ENCODE measurements around the gene DNAAF9.

The DNAAF9 gene

DNA sequence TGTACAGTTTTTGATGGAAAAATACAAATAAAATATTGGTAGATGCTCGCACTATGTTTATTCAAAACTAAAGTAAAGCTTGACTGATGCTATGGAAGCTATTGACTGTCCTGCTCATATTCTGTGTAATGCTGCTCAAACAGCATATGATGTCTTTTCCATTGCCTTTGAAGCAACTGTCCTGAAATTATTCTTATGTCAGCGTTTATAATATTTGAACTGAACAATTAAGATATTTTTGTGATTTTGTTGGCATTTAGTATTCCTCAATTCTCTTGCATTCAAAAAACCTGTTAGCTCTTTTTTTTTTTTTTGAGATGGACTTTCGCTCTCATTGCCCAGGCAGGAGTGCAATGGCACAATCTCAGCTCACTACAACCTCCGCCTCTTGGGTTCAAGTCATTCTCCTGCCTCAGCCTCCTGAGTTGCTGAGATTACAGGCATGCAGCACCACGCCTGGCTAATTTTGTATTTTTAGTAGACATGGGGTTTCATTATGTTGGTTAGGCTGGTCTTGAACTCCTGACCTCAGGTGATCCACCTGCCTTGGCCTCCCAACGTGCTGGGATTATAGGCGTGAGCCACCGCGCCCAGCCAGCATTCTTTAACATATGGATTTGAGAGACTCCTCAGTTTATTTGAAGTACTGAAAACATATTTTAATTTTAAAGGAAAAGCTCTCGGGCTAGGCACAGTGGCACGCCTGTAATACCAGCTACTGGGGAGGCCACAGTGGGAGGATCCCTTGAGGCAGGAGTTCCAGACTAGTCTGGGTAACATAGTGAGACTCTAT is 5.3 kb upstream of the DNAAF9 start:
- DNase-seq (ENCODE audit: low read depth in 3 of 3) = no peak

DNA sequence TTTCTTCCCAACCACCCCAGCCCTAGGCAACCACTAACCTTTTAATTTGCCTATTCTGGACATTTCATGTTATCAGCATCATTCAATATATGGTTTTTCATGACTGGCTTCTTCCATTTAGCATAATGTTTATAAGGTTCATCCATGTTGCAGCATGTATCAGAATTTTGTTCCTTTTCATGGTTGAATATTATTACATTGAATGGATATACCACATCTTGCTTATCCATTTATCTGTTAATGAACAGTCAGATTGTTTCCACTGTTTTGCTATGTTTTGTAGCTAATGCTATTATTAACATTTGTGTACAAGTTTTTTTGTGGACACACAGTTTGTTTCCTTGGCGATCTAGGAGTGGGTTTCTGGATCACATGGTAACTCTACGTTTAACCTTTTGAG is 3.0 kb upstream of the DNAAF9 start:
- DNase-seq (ENCODE audit: low read depth in 3 of 3) = no peak

DNA sequence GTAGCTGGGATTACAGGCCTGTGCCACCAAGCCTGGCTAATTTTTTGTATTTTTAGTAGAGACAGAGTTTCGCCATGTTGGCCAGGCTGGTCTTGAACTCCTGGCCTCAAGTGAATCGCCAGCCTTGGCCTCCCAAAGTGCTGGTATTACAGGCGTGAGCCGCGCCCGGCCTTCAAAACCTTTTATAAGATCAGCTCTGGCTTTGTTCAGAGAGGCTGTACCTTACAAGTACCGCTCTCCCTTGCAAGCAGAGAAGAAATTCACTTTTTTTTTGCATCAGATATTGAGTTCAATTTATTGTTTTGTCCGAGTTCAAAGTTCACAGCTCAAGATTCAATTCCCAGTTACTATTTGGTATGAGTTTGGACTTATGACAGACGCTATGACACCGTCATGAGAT is 1.9 kb upstream of the DNAAF9 start:
- no peak for DNase-seq (ENCODE audit: low read depth in 3 of 3)

DNA sequence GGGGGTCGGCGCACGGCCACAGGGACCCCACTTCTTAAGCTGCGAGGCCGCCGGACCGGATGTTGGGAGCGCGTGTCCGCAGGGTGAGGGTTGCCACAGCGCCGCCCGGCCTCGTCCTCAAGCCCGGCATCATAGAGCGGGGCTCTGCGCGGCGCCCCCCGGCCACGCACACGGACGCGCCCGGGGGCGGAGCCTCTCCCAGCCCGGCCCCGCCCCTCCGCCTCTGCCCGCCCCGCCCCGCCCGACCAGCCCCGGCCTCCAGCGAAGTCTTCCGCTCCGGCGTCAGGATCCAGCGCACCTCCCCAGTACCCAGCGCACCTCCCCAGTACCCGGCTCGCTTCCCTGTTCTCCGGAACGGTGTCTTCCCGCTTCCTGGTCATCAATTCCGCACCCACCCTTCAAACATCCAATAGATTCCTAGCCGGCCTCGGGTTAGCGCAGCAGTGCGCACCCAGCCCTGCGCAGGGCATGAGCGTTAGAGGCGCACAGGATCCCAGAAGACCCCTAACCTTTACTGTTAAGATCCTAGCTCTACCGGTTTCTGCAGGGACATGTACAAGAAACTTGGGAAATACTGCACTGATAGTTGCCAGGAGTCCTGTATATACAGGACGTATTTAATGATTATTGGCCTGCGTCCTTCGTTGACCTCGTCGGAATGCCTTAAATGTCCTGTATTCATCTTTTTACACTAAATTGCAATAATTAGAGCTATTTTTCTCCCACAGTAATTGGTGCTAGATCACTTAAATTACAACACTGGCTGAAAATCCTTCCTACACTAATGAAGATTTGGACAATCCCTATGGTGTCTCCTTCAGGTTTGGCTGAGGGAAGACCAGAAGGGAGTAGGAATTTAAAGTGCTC is 535 bp upstream of the DNAAF9 start:
- DNase-seq (ENCODE audit: low read depth in 3 of 3) = peak; percentile 26 to 61 (median 41)

DNA sequence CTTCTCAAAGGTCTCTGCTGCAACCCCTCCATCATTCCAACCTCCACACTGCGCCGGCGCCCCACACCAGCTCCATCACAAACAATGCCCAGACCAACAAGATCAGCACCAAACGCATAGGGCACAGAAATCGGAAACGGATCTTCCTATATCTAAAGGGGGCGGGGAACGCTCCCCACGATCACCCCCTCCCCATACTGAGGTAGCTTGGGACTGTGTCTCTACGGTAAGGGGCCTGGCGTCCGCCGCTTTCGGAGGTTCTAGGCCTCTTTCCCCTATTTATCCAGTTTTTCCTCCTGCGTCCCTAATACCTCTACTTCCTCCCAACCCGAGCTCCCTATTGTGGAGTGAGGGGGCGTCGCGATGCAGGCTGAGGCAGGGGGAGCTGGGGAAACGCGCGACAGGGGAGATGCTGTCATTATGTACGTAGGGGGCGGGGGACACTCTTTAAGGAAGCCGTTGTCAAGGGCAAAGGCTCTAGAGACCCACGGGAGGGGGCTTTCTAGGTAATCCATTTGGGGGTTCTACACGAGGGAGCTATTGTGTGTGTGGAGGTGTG is 909 bp downstream of the DNAAF9 start:
- no peak for DNase-seq (ENCODE audit: low read depth in 3 of 3)

DNA sequence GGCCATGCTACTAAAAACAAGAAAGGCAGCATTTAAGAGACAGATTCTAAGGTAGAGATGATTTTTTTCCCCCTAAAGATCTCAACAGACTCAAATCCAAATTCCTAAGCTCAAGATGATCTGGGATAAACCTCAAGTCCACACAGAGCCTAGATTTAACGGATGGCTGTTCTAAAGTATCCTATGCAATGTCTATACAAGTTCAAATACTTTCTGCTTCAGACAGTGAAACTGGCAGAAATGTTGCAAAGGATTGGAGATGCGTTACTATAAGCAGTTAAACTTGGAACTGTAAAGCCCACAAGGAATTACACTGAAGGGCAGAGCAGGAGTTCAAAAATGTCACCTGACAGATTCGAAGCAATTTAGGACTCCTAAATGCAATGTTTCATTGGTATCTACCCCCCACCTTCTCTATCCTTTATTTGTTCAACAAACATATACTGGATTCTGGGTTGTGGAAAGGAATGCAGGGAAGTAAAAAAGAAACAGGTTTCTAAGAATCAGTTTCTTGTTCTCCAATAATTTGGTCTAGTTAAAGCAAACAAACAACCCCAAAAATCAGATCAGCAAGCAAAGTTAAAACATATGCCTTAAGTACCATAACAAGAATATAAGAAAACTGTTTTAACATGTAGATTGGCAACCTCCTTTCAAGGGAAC is 1.6 kb downstream of the DNAAF9 start:
- DNase-seq (ENCODE audit: low read depth in 3 of 3) = no peak

DNA sequence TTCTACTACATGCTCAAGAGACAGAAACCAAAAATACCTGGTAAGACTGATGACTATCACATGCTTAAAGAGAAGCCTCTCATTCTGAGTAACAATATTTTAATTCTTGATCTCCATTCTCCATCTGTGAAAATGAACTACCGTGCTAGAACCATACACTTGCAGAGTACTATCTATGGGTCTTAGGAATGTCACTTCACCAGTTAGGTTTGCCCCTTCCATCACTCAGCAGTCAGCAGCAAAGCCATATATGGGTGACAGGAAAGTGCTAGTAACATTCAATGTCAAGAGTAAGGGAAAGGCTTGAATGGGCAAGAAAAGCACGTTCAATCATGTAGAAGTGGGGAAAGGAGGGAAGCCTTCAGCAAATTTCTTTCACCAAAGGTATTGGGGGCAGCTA is 2.3 kb downstream of the DNAAF9 start:
- no peak for DNase-seq (ENCODE audit: low read depth in 3 of 3)

DNA sequence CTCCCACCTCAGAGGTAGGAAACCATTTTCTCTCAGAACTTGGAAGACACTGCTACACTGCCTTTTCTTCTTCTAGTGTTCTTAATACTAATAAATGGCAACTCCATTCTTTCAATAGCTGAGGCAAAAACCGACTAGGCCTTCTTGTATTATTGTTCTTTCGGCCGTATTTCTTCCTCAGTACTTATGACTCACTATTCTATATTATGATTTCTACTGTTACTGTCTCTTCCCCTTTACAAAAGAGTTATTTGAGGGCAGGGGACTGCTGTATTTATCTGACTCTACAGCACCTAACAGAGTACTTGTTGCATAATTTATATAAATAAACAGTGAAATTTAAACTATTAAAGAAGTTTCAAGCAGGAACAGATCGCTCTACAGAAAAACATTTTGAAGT is 3.1 kb downstream of the DNAAF9 start:
- DNase-seq (ENCODE audit: low read depth in 3 of 3) = no peak

DNA sequence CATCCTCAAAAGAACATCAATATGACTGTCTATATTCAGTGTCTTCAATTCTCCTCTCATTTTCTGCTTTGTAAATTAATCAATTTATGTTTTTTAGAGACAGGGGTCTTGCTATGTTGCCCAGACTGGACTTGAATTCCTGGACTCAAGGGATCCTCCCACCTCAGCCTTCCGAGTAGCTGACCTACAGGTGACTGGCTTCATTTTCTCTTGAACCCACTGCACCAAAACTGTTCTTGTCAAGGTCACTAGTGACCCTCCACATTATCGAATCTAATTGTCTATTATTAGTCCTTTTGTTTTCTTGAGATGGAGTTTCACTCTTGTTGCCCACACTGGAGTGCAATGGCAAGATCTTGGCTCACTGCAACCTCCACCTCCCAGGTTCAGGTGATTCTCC is 3.7 kb downstream of the DNAAF9 start:
- no peak for DNase-seq (ENCODE audit: low read depth in 3 of 3)

DNA sequence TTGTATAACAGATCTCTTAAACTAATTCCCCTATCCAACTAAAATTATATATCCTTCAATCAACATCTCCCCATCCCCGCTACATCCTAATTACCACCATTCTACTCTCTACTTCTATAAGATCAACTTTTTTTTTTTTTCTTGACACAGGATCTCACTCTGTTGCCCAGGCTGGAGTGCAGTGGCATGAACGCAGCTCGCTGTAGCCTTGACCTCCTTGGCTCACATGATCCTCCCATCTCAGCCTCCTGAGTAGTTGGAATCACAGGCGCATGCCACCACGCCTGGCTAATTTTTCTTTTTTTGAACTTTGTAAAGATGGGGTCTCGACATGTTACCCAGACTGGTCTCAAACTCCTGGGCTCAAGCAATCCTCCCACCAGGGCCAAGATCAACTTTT is 5.0 kb downstream of the DNAAF9 start:
- no peak for DNase-seq (ENCODE audit: low read depth in 3 of 3)

DNA sequence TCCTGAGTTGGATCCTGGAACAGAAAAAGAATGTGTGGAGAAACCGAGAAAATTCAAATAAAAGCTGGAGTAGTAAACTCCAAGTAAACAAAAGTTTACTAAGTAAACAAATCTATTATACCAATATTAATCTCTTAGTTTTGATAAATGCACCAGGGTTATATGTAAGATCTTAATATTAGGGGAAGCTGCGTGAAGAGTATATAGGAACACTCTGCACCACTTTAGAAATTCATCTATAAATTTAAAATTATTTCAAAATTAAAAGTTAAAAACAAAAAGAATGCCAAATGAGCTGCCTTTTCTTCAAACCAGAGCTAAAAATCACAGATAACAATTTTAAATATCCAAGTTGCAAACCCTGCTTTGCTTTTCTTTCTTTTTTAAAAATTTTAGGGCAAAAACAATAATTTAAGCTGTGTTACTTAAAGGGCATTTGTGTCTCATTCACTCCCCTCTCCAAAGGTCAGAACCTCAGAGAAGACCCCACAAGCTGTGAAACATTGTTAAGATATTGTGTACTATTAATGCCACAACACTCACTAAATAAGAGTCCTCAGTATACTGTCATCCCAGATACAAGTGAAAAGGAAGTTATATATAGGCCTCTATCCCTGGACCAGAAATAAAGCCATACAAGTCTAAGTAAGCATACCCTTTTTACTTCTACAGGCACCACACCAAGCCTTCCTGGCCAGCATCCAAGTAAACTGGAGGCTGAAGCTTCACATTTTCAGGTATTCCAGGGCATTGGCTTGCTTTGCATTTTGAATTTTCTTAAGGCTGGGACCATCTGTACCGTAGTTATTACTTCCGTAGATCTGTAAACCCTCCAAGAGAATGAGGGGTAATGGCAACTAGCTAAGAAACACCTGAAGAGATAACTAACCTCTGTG is 7.0 kb downstream of the DNAAF9 start:
- no peak for DNase-seq (ENCODE audit: low read depth in 3 of 3)

DNA sequence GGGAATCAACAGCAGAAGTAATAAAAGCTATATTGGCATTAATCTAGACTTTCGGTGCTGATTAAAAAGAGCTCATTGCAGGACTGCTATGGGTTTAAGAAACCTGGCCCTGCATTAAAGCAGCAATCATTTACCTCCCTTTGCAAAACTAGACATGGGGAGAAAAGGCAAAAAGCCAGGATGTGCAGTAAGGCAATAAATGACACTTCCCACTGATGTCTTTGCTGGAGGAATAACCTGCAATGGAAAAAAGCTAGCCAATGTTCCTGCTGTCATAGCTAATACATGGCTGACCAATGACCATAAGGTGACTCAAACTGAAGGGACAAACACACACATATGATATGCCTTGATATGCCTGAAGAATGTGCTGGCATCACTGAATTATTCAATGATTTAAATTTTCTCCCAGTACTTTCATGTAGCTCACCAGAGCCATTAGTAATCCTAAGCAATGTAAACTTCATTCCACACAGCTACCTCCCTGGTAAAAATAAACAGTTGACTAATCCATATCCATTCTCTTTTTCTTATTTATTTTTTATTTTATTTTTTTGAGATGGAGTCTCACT is 8.7 kb downstream of the DNAAF9 start:
- DNase-seq (ENCODE audit: low read depth in 3 of 3) = no peak

DNA sequence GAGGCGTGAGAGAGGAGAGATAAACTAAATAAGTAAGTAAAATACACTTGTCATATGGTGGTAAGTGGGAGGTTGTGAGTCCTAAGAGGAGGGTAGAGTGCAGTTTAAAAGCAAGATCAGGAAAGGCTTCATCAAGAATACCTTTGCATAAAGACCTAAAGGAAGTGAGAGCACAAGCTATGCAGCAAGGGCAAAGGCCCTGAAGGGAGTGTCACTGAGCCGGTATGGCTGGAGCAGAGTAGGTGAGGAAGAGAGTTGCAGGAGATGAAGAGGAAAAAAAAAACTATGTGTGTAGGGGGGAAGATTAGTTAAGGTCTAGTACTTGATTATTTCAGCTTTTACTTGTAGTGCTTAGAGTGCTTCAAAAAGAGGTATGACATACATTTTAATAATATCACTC is 11.0 kb downstream of the DNAAF9 start:
- no peak for DNase-seq (ENCODE audit: low read depth in 3 of 3)

DNA sequence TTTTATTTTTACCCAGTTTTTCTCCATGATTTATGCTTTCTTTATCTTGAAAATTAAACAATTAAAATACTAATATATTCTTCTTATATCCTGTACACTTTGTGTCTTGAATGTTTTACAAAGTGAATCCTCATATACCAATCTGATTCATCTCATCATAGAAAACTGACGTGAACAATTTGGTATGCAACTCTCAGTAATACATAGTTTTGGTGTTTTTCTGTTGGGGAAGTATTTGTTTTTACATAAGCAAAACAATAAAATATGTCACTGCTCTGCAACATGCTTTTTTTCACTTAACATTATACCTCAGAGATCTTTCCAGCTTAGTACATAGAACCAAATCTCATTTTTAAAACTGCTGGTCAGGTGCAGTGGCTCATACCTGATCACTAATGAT is 14.7 kb downstream of the DNAAF9 start:
- no peak for DNase-seq (ENCODE audit: low read depth in 3 of 3)

DNA sequence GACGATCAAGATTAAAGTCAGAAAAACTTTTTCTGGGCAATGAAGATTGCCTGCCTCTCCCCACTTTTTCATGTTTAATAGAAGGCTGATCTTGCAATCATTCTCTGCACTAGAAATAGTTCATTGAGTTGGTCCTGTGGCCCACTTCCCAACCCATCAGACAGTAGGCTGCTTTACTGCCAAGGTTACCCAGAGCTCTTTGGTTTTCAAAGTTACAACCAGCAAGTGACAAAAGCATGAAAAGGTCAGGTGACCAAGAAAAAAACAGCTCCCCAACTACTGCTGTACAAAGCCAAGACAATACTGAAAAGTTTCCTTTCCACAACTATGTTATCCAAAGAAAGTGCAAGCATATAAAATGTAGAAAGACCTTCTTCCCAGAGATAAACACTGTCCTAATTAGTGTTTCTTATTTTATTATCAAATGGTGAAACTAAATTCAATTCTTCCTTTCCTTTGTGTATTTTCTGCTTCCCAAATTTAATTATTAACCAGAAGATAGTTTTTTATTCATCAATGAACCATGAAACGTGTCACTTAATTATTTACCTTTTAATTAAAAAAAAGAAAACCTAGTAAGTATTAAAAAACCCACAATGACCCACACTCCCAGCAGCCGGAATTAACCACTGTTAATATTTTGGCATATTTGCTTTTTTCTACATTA is 16.6 kb downstream of the DNAAF9 start:
- DNase-seq (ENCODE audit: low read depth in 3 of 3) = no peak

DNA sequence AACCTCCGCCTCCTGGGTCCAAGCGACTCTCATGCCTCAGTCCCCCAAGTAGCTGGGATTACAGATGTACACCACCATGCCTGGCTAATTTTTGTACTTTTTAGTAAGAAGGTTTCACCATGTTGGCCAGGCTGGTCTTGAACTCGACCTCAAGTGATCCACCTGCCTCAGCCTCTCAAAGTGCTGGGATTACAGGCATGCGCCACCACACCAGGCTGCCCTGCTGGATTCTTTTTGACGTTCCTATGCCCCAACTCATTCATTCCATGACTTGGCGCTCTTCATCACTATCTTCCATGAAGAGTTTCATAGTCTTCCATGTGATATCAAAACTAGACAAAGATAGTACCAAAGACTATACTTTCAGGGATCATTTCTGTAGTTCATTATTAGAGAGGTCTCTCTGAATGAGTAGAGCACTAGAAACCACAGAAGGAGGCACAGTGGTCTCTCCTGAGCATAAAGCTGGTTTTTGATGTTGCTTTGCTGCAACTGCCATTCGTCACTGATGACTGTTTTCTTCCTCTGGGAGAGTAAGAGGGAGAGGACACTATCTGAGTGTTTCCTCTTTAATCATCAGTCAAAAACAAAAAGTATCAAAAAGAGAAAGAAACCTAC is 23.5 kb downstream of the DNAAF9 start:
- peak; percentile 25 to 40 (median 33) for DNase-seq (ENCODE audit: low read depth in 3 of 3)

DNA sequence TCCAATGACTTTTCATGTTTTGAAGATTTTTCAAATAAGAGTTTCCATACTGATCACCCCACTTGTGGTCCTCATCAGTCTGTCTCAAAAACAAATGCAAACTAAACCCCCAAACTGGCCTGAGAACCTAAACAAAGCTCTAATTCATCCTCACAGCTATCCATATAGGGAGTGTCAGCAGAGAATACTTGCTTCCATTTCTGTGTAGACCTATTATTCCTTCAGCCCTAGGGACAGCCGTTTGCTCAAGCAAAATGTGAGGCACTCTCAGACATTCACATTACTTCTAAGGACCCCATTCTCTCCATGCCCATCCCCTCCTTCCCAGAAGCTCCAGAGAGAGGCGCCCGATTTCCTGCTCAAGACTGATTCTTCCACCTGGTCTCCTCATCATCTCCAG is 24.6 kb downstream of the DNAAF9 start:
- no peak for DNase-seq (ENCODE audit: low read depth in 3 of 3)

DNA sequence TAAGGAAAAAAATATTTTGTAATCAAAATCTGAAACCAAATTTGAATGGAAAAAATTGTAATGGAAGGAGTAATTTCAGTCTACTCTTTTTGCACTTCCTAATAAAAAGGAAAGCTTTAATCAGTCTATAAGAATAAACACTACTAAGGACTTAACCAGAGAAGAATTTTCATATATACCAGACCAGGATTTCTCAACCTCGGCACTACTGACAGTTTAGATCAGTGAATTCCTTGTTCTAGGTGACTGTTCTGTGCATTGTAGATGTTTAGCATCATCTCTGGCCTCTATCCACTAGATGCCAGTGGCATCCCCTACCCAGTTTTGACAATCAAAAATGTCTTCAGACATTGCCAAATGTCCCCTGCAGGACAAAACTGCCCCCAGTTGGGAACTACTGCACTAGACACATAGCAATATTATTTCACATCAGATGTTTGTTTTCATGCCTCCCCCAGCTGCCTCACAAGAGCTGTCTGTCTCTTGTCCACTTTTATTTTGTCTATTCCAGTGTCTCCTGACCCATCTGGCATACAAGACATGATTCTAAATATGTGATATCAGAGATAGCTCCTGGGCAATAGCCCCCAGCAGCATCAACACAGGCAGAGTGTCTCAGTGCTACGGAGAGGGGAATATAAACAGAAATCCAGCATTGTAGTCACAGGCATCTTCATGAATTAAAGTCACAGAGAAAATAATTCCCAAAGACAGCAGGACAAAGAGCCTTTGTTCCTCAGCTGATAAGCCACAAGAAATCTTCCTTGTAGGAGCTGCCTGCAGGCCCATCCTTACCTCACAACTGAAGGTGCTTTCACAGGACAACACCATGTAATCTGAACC is 27.0 kb downstream of the DNAAF9 start:
- DNase-seq (ENCODE audit: low read depth in 3 of 3) = no peak

DNA sequence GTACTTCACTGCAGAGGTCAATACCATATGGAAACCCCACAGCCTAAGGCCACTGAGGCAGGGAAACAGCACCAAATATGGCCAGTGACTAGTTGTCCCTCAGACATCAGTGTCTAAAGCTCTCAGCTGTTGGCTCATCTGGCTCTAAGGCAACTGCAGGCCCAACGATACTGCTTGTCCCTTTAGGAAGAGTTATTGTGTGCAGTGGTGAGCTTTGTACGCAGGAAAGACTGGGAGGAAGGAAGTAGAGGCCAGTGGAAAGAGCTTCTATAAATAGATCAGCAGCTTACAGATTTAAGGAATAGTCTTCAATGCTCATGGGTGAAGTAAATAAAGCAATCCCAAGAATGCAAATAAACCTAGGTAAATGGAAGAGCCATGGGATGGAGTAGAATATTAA is 29.3 kb downstream of the DNAAF9 start:
- no peak for DNase-seq (ENCODE audit: low read depth in 3 of 3)
